GM18511 (cell line): ENCODE results near the gene SECISBP2L.

Experiments used
- ATAC-seq: cut with Tn5 transposase; IDR thresholded peaks from one replicate; pipeline ENCODE4 v1.9.1; 2021; ENCODE audit warnings: mild to moderate bottlenecking, moderate library complexity; ENCODE audit not compliant: unreplicated experiment

Gene SECISBP2L

GRCh38 chr15:49060710-49061495, 14.7 kb upstream of the SECISBP2L start:
- ATAC-seq: no peak

DNA sequence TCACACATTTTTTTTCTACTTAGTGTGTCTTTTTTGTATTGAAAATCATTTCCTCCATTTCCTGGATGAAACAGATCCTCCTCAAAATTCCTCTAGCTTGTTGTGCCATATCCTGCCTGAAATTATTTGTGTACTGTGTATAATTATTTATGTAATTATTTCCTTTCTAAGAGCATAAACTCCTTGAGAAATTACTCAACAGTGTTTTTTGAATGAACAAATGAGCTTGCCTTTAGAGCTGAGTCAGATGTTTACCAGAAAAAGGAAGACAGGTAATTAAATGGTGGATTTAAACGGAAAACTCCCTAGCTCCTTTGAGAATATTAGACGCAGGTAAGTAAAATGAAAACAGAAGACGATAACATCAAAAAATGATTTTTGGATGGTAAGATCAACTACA, 13.2 kb upstream of the SECISBP2L start:
- no peak for ATAC-seq

DNA sequence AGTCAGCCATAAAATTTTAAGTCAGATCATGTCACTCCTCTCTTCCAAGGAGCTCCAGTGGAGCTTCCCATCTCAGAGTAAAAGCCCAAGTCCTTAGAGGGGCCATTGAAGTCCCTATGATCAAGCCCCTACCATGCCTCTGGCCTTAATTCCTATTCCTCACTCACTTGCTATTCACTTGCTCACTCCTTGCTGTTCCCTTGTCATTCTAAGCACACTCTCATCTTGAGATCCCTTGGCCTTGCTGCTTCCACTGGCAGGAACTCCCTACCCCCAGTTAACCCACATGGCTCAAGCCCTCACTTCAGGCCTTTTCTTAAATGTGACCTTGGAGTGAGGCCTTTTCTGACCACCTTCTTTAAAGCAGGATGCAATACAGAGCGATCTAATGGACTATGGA, 12.3 kb upstream of the SECISBP2L start:
- ATAC-seq: no peak

DNA sequence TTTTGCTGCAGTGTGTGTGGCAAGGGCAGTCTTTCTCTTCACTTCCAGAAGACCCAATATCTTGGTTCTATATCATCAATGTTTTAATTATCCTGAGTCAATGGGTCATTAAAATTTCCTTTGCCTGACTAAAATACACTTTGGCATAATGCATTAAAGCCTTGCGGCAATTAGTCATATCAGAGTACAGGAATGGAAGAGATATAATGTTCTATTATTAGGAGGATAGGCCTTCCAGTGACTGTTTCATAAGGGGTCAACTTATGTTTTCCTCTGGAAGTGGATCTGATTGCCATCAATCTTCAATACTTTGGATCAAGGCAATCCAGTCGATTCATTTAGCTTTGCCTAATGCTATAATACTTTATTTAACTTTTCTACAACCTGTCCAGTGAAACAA, 9.4 kb upstream of the SECISBP2L start:
- no peak for ATAC-seq

- no peak for ATAC-seq
Measured at GRCh38 chr15:49052662-49053061, 6.4 kb upstream of the SECISBP2L start.

DNA sequence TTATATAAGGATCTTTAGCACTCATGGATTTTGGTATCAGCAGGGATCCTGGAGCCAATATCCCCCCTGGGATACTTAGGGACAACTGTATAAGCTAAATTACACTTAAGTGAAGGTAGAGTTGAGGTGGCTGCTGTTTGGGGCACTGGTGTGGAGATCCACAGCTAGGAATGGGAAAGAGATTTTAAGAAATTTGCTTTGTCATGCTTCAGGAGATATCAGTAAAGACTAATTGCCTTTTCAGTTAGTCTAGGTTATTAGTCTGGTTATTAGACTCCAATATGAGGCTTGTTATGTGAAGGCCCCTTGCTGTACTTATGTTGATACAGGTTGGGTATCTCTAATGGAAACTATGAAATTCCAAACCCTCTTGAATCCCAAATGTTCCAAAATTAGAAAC, 1.2 kb upstream of the SECISBP2L start:
- ATAC-seq: no peak

DNA sequence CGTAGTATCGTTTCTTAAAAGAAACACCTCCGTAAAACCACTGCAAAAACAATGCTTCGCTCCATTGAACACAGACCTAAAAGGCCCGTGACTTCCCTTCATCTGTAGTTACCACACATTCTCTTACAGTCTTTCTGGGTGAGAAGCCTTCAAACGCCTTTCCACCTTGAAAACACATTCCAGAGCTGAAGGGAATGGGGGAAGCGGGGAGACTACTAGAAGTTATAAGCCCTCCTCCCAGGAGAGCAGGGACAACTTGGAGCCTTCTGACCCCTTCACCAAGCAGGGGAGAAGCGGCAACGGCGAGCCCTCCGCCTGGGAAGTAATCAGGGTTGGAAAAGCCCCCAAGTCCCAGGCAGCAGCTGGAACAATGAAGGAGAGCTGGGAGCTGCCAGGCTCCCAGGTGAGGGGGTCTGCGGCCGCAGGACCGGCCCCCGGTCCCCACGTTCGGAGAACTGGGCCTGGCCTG, 461 bp downstream of the SECISBP2L start:
- ATAC-seq: peak; percentile 57

DNA sequence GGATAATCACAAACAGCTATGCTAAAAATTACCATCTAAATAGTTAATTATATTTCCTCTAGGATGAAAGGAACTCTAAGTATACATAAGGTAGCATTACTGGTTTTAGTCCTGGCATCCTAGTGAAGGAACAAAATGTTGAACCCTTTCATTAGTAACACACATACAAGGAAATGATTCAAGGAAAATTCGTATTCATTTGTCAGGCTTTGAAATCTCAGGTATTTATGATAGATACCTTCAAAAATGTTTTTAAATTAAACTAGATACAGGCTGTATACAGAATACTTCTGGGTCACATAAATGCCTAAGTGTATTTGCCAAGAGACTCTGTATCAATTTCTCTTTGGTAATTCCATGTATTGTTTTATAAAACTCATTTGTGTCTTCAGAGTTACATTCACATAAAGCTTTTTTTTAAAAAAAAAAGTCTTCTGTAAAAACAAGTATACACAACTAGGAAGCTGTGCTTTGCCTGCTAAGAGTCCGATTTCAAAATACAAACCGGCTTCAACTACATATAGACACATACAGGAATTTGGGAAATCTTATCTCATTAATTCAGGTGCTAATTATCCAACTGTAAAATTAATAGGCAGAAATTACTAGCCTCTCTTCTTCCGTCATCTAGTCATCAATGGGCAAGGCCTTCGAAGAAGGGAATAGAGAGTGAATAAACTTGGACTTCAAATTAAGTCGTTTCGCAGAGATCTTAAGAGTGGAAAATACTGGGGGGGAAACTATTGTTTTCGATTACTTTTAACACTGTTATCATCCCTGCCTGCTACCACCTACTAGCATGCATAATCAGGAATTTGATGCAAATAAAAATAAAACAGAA, 1.3 kb downstream of the SECISBP2L start:
- no peak for ATAC-seq

- ATAC-seq: no peak
Measured at GRCh38 chr15:49044002-49044401, 2.2 kb downstream of the SECISBP2L start.

DNA sequence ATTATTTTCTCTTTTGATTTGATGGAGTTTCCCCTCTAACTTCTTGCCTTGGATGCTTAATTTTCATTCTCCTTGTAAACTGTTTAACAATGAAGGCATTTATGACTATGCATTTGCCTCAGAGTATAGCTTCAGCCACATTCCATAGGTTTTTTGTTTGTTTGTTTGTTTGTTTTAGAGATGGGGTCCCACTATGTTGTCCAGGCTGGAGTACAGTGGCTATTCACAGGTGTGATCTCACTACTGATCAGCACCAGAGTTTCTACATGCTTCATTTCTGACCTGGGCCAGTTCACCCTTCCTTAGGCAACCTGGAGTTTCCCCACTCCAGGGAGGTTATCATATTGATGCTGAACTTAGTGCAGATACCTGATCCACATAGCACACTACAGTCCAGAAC, 4.1 kb downstream of the SECISBP2L start:
- ATAC-seq: no peak

- no peak for ATAC-seq
Measured at GRCh38 chr15:49041426-49041825, 4.8 kb downstream of the SECISBP2L start.

DNA sequence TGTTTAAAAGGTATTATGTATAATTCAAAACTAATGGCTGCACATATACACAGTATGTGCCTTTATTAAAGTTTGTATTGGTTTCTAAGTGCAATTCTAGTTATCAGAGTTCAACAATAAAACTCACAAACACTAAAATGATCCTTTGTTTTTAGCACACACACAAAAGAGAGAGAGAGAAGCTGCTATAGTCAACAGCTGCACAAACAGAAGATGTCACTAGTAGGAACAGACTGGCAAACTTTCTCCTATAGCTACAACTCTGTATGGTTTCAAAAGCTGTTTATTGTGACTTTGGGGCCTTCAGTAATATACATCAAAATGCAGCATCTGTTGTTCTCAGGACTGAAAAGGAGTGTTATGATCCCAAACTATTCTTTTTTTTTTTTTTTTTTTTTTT, 6.1 kb downstream of the SECISBP2L start:
- no peak for ATAC-seq

DNA sequence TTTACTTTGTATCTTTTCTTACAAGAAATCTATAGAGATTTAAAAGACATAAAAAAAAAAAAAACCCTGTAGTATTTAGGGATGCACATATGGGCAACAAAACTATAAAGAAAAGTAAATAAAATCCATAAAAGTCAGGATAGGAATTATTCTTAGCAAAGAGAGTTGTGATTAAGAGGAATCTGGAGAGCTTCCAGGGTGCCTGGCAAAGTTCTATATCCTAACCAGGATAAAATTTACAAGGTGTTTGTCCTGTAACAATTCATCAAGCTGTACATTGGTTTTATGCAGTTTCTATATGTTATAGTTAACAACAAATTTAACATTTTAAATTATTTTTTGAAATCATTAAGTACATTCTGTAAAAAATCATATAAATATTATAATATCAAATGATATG, 7.9 kb downstream of the SECISBP2L start:
- ATAC-seq: no peak

GRCh38 chr15:49037546-49037940, 8.7 kb downstream of the SECISBP2L start:
- ATAC-seq: no peak

DNA sequence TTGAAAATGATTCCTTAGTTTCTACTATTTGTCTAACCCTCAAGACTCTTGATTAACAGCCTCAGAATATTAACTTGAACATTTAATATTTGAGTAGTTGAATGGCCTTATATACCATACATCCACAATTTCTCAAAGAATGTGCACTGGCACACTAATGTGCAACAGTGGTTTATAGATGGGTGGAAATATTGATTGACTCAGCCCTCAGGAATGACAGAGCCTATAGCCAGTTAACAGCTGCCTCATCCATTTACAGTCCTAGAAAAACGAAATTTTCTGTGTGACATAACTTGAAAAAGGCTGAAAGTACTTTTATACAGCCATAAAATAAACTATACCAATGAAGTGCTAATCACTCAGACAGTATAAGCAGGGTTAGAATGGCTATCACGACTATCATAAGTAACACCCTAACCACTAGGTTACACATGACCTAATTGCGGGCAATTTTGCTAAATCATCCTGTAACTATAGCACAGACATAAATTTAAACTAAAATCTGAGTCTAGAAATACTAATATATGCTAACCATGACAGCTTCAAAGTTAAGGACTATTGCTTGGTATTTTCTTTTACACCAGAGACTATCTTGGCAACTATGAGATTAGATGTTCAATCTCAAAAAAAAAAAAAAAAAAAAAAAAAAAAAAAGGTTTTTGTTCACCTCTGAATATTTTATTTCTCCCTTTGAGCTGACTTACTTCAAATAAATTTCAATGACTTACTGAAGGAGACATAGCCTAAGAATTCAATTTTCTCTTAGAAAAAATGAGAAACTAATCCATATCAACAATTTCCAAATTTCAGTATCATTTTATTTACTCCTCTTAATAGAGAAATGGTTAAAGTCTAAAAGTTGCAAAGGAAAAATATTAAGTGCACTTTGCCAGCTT, 9.3 kb downstream of the SECISBP2L start:
- ATAC-seq: no peak

DNA sequence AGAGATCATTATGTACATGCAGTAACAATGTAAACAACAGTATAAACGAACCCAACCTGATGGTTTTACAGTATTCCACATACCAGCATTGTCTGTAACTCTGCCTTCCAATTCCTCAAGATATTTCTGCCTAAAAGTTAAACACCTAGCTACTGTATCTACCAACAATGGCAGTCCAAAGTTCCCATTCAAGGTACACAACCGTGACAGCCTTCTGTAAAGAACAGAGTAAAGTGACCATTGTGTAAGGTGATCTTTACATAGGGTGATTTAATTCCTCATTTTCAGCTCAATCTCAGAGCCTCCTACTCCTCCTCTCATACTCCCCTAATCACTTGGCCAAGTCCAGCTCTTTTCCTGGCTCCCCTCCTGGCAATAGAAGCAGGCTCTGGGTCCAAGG, 10.4 kb downstream of the SECISBP2L start:
- no peak for ATAC-seq

DNA sequence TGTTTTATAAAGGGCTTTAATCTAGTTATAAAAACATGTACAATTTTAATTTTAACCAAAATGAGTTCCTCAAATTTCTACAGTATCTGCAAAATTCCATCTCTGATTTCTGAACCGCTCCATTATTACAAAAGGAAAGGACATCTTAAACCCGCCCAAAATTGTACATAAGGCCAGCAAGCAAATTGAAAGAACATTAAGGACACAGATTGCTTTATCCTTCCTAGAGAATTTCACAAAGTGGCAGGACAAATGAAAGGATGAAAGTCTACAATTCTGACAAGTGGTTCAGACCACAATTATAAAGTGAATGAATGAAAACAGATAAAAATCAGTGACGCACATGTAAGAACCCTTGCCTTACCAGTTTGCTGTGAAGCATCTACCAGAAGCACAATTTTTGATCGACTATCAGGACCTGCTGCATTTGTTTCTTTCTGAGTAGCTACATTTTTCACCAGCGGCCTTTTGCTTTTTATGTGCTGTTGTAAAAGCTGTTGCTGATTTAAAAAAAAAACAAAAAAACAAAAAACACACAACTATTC, 13.6 kb downstream of the SECISBP2L start:
- no peak for ATAC-seq

DNA sequence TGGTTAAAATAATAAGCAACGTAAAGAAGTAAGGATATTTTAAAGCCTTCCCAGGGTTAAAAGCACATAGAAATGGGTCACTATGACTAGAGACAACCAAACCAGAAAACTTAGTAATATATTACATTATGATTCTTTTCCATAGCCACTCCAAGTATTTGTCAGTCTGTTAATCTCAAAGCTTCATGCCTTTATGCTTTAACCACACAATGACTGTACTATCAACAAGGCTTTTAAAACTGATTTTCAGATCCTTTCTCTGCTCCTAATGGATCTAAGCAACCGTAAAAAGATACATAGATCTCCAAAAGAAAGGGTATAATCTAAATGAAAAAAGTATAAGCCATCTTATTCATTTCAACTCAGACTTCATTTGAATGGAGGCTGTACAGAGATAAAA, 14.4 kb downstream of the SECISBP2L start:
- ATAC-seq: no peak

DNA sequence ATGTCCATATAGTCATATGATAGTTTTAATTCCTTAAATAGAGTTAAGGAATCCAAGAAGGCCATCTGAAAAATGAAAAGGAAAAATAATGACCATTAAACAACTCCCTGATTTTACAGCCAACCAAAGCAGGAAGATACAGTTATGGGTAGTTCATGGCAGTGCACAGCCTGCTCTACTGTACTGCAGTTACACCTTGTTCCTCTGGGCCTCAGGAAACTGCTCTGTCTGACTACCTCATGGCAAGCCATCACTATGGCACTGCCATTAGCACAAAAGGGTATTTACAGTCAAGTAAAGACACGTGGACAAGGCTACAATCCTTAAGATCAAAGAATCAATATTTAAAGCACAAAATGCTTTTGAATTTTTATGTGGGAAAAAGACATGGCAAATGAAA, 19.5 kb downstream of the SECISBP2L start:
- ATAC-seq: no peak

DNA sequence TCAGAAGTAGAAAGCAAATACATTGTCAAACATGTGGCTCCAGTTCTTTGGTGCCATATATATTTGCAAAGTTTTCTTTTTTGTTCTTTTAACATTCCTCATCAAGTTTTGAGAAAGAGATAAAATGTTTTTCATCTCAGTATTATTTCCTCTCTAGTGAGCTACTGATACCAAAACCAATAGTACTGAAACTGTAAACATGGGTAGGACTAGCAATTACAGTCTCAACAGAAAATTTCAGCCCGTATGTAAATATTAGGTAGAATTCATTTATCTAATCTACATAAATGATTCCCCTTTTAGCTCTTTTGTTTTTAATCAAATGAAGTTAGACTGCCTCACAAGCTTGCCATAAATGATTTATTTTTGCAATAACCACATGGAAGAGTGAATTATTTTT, 21.4 kb downstream of the SECISBP2L start:
- ATAC-seq: peak; percentile 76

- ATAC-seq: peak; percentile 69
Measured at GRCh38 chr15:49023354-49023753, 22.9 kb downstream of the SECISBP2L start.
